ENCODE measurements around the gene SHANK1.
A peak's percentile ranks its signal among the peaks of the same experiment; 100 is the strongest.

The SHANK1 gene

GRCh38 chr19:50679177-50680125, 40.2 kb downstream of the SHANK1 start:
- Histone ChIP-seq H3K4me3 (ENCODE audit: low read length) (peak overlapping the region; percentile 40), H3K9me3 (ENCODE audit: control insufficient read depth, insufficient read depth, low read length) (no peaks in the 10 kb centered on the region), H3K9me2 (replicated peaks; ENCODE audit: control insufficient read depth, low read length) (no peaks in the 10 kb centered on the region), H3K4me1 (ENCODE audit: control insufficient read depth, low read length) (peaks cover 8% of the 10 kb centered on the region), H3K36me3 (ENCODE audit: control insufficient read depth, low read length) (no peaks in the 10 kb centered on the region), H3K4me2 (ENCODE audit: low read length) (peak overlapping the region; percentile 52), H3F3A (ENCODE audit: control insufficient read depth, insufficient read depth) (no peaks in the 10 kb centered on the region), H3K27me3 (ENCODE audit: control insufficient read depth, low read length) (peaks cover 5% of the 10 kb centered on the region; the same call in 1 of the 2 replicates), H3K27ac (ENCODE audit: low read depth, low read length) (no peak overlapping the region), H3K79me2 (ENCODE audit: control insufficient read depth, low read length) (no peaks in the 10 kb centered on the region), H4K20me1 (ENCODE audit: control insufficient read depth, insufficient read depth, low read depth, low read length) (peaks cover 4% of the 10 kb centered on the region; the same call in 1 of the 2 replicates)
- TF ChIP-seq CTCF (IDR thresholded peaks at IDR 0.05; ENCODE audit: low read depth, low read length, poor library complexity, severe bottlenecking): no peak
- no peak for TF ChIP-seq EZH2phosphoT487 (IDR thresholded peaks at IDR 0.05; ENCODE audit: borderline replicate concordance, low read length)

GRCh38 chr19:50678323-50678722, 41.3 kb downstream of the SHANK1 start:
- Histone ChIP-seq H4K20me1 (ENCODE audit: control insufficient read depth, insufficient read depth, low read depth, low read length) (no peaks in the 10 kb centered on the region), H3F3A (ENCODE audit: control insufficient read depth, insufficient read depth) (no peaks in the 10 kb centered on the region), H3K9me2 (replicated peaks; ENCODE audit: control insufficient read depth, low read length) (no peaks in the 10 kb centered on the region), H3K4me2 (ENCODE audit: low read length) (no peak overlapping the region), H3K36me3 (ENCODE audit: control insufficient read depth, low read length) (no peaks in the 10 kb centered on the region), H3K79me2 (ENCODE audit: control insufficient read depth, low read length) (no peaks in the 10 kb centered on the region), H3K4me3 (ENCODE audit: low read length) (no peak overlapping the region), H3K4me1 (ENCODE audit: control insufficient read depth, low read length) (peaks cover 8% of the 10 kb centered on the region), H3K9me3 (ENCODE audit: control insufficient read depth, insufficient read depth, low read length) (no peaks in the 10 kb centered on the region), H3K27ac (ENCODE audit: low read depth, low read length) (no peak overlapping the region), H3K27me3 (ENCODE audit: control insufficient read depth, low read length) (no peaks in the 10 kb centered on the region)
- TF ChIP-seq EZH2phosphoT487 (IDR thresholded peaks at IDR 0.05; ENCODE audit: borderline replicate concordance, low read length) (no peak), CTCF (IDR thresholded peaks at IDR 0.05; ENCODE audit: low read depth, low read length, poor library complexity, severe bottlenecking) (no peak)

GRCh38 chr19:50677636-50678035, 42.0 kb downstream of the SHANK1 start:
- Histone ChIP-seq H3K4me3 (ENCODE audit: low read length) (no peak overlapping the region), H3K79me2 (ENCODE audit: control insufficient read depth, low read length) (no peaks in the 10 kb centered on the region), H3K9me2 (replicated peaks; ENCODE audit: control insufficient read depth, low read length) (no peaks in the 10 kb centered on the region), H3K27ac (ENCODE audit: low read depth, low read length) (no peak overlapping the region), H3K27me3 (ENCODE audit: control insufficient read depth, low read length) (no peaks in the 10 kb centered on the region), H3K4me2 (ENCODE audit: low read length) (no peak overlapping the region), H3K9me3 (ENCODE audit: control insufficient read depth, insufficient read depth, low read length) (no peaks in the 10 kb centered on the region), H3K36me3 (ENCODE audit: control insufficient read depth, low read length) (no peaks in the 10 kb centered on the region), H3F3A (ENCODE audit: control insufficient read depth, insufficient read depth) (no peaks in the 10 kb centered on the region), H4K20me1 (ENCODE audit: control insufficient read depth, insufficient read depth, low read depth, low read length) (no peaks in the 10 kb centered on the region), H3K4me1 (ENCODE audit: control insufficient read depth, low read length) (peaks cover 8% of the 10 kb centered on the region)
- no peak for TF ChIP-seq EZH2phosphoT487 (IDR thresholded peaks at IDR 0.05; ENCODE audit: borderline replicate concordance, low read length)
- TF ChIP-seq CTCF (IDR thresholded peaks at IDR 0.05; ENCODE audit: low read depth, low read length, poor library complexity, severe bottlenecking): no peak

Measured in DOHH2 (cell line).